Right lobe of liver (tissue), 4 donors: ENCODE data around the gene SEMA4F.

ENCODE experiments used
- CTCF ChIP-seq, 4 donors: fragments of 200-600 bp in 3 of 4; fragments of 450-650 bp in 1 of 4; IDR thresholded peaks; one replicate each; pipeline versions ENCODE4 v1.5.1 to v1.8.0; 2016 to 2022; ENCODE audit warnings: antibody characterized with exemption in 4 of 4, mild to moderate bottlenecking in 2 of 4
- POLR2A ChIP-seq: fragments of 450-650 bp; IDR thresholded peaks from one replicate; pipeline ENCODE4 v1.6.1; 2017; ENCODE audit warnings: antibody characterized with exemption, mild to moderate bottlenecking
- donor health status: DM: no; HTN: no; CAD: no.
- donor health status: DM: no; HTN: no; CAD: no.
- donor health status: DM: no; HTN: yes; CAD: no.

GRCh38 chr2:74646834-74647482 lies 7.1 kb upstream of the SEMA4F start:
- TF ChIP-seq POLR2A (no peak), CTCF (IDR thresholded peaks at IDR 0.05) (no peak)
